Esophagus muscularis mucosa (tissue), 4 donors: Measurements from ENCODE around the gene PSMC3. TPM values are rescaled to one million over a fixed set of nuclear protein-coding genes. Genes with fewer than 3 reads are reported as not detected.
A peak's percentile ranks its signal among the peaks of the same experiment; 100 is the strongest.

ENCODE experiments used
- DNase-seq: peaks from one replicate; pipeline ENCODE4 v3.0.0-alpha.2; 2017; ENCODE audit errors: extremely low spot score
- H3K27ac ChIP-seq, 4 donors: fragments of 200-600 bp; sonication (generic); replicated peaks in 1 of 4; 1 replicate in 3 of 4; 2 replicates in 1 of 4; pipeline ENCODE4 v1.5.1; 2016 to 2019; ENCODE audit warnings: mild to moderate bottlenecking in 1 of 4
- H3K27me3 ChIP-seq, 4 donors: fragments of 200-600 bp; sonication (generic); one replicate each; pipeline versions ENCODE4 v1.5.1 to v1.6.0; 2016 to 2019
- H3K36me3 ChIP-seq, 4 donors: fragments of 200-600 bp; sonication (generic); one replicate each; pipeline ENCODE4 v1.5.1; 2016 to 2019
- H3K4me1 ChIP-seq, 4 donors: fragments of 200-600 bp; sonication (generic); one replicate each; pipeline ENCODE4 v1.5.1; 2016 to 2019
- H3K4me3 ChIP-seq, 4 donors: fragments of 200-600 bp; sonication (generic); 1 replicate in 2 of 4; 2 replicates in 2 of 4; pipeline ENCODE4 v1.5.1; 2016 to 2019; ENCODE audit warnings: mild to moderate bottlenecking in 4 of 4, moderate library complexity in 1 of 4
- H3K9me3 ChIP-seq, 4 donors: fragments of 200-600 bp; sonication (generic); 1 replicate in 3 of 4; 2 replicates in 1 of 4; pipeline ENCODE4 v1.5.1; 2016 to 2019
- CTCF ChIP-seq, 3 experiments: fragments of 200-600 bp in 2 of 3; fragments of 450-650 bp in 1 of 3; sonication (generic) in 2 of 3; IDR thresholded peaks; one replicate each; pipeline ENCODE4 v1.5.1; 2017 to 2019; ENCODE audit warnings: antibody characterized with exemption in 3 of 3, mild to moderate bottlenecking in 2 of 3, moderate library complexity in 1 of 3
- EP300 ChIP-seq: sonication (generic); formaldehyde crosslinking; IDR thresholded peaks from one replicate; pipeline ENCODE4 v1.6.1; 2017; ENCODE audit warnings: antibody characterized with exemption
- POLR2A ChIP-seq: fragments of 450-650 bp; IDR thresholded peaks from one replicate; pipeline ENCODE4 v1.6.1; 2017; ENCODE audit warnings: antibody characterized with exemption, moderate library complexity, mild to moderate bottlenecking, low read depth
- POLR2AphosphoS5 ChIP-seq, 2 donors: sonication (generic); formaldehyde crosslinking; IDR thresholded peaks; one replicate each; pipeline ENCODE4 v1.6.1; 2017; ENCODE audit warnings: antibody characterized with exemption in 2 of 2
- WGBS: methylation state at CpG from one replicate; pipeline ENCODE4 v1.1.5; 2018; 5-methylcytosine and 5-hydroxymethylcytosine counted together
- intact Hi-C: fragments of 100-400 bp; cut with DNase I; formaldehyde crosslinking; loops from one replicate; pipeline ENCODE4 v1.15.1; 2023
- total RNA-seq, 4 donors: library from RNA; depleted of rRNA; stranded (reverse); fragments of >200 nt; gene quantifications; one replicate each; pipeline versions ENCODE4 v1.1.0 to v1.2.1, GENCODE V29; 2016

Gene PSMC3
- total RNA-seq = 100 to 1,000 TPM; 163 to 197 (median 182) TPM

GRCh38 chr11:47426062-47426956 lies at the start of gene PSMC3:
Gene PSMC3, minus strand, starts transcription at chr11:47426439. Its CDS starts 160 bp downstream, at chr11:47426279.
- peaks cover 16 to 31% (median 24%) of the 10 kb centered on the region in 4 donors for H3K4me1 ChIP-seq
- no peaks in the 10 kb centered on the region for H3K9me3 ChIP-seq
- no peaks in the 10 kb centered on the region for H3K27me3 ChIP-seq
- peak; percentile 99 for DNase-seq
- H3K36me3 ChIP-seq = peaks cover 36 to 38% (median 37%) of the 10 kb centered on the region in 4 donors
- H3K4me3 ChIP-seq = peak within 1 kb of the TSS; percentile 85 to 95 (median 91)
- peak within 1 kb of the TSS; percentile 87 to 93 (median 92) for H3K27ac ChIP-seq
- intact Hi-C loops = no loop called here
- WGBS = 0% methylated on average over 27 of the region's 62 CpGs
- peak in 2 of 3 experiments; percentile 1 to 11 for TF ChIP-seq CTCF (IDR thresholded peaks at IDR 0.05)
- no peak for TF ChIP-seq EP300
- TF ChIP-seq POLR2A = peak; percentile 33
- peak; percentile 76 to 79 for TF ChIP-seq POLR2AphosphoS5 (IDR thresholded peaks at IDR 0.05)

GRCh38 chr11:47470671-47471070 lies 44.4 kb upstream of the PSMC3 start:
- DNase-seq = no peak
- no peaks in the 10 kb centered on the region for H3K9me3 ChIP-seq
- peaks cover 31 to 60% (median 59%) of the 10 kb centered on the region in 4 donors for H3K4me1 ChIP-seq
- peak overlapping the region; percentile 5 to 71 (median 42) for H3K27ac ChIP-seq
- H3K4me3 ChIP-seq = no peak overlapping the region
- H3K27me3 ChIP-seq = no peaks in the 10 kb centered on the region
- WGBS = 68% methylated on average over 4 of the region's 4 CpGs
- H3K36me3 ChIP-seq = peaks cover 41 to 72% (median 59%) of the 10 kb centered on the region in 4 donors
- intact Hi-C loops = no loop called here
- no peak for TF ChIP-seq EP300
- TF ChIP-seq POLR2A = no peak
- no peak for TF ChIP-seq POLR2AphosphoS5 (IDR thresholded peaks at IDR 0.05)

GRCh38 chr11:47469361-47470179 lies 43.3 kb upstream of the PSMC3 start:
- H3K9me3 ChIP-seq = no peaks in the 10 kb centered on the region
- DNase-seq = no peak
- H3K4me3 ChIP-seq = no peak overlapping the region
- peaks cover 35 to 71% (median 69%) of the 10 kb centered on the region in 4 donors for H3K4me1 ChIP-seq
- H3K27me3 ChIP-seq = no peaks in the 10 kb centered on the region
- intact Hi-C loops = no loop called here
- TF ChIP-seq CTCF (IDR thresholded peaks at IDR 0.05) (no peak), POLR2AphosphoS5 (IDR thresholded peaks at IDR 0.05) (no peak), EP300 (no peak), POLR2A (no peak)
- WGBS = 67% methylated on average over 7 of the region's 7 CpGs
- peak overlapping the region; percentile 63 to 75 (median 70) for H3K27ac ChIP-seq
- H3K36me3 ChIP-seq = peaks cover 30 to 61% (median 54%) of the 10 kb centered on the region in 4 donors

- Histone ChIP-seq H3K36me3 (peaks cover 22 to 60% (median 52%) of the 10 kb centered on the region in 4 donors), H3K9me3 (no peaks in the 10 kb centered on the region), H3K4me3 (no peak overlapping the region), H3K27ac (peak overlapping the region; percentile 63 to 75 (median 70)), H3K27me3 (no peaks in the 10 kb centered on the region), H3K4me1 (peaks cover 35 to 72% (median 69%) of the 10 kb centered on the region in 4 donors)
- intact Hi-C loops = no loop called here
- TF ChIP-seq EP300 (no peak), POLR2A (no peak), POLR2AphosphoS5 (IDR thresholded peaks at IDR 0.05) (no peak), CTCF (IDR thresholded peaks at IDR 0.05) (no peak)
- WGBS = 56% methylated on average over 8 of the region's 8 CpGs
- DNase-seq = no peak
Measured at GRCh38 chr11:47468598-47469214, 42.5 kb upstream of the PSMC3 start.
